Neural cell (in vitro differentiated cells): Measurements from ENCODE around the gene MAMLD1. TPM values are rescaled to one million over a fixed set of nuclear protein-coding genes. Genes with fewer than 3 reads are reported as not detected.

ENCODE experiments used
- H2AFZ ChIP-seq: fragments of 200-600, 300-800 bp; sonication (generic), shearing (Covaris generic); 2 replicates; pipeline ENCODE4 v1.6.0; 2014; ENCODE audit warnings: low read depth, mild to moderate bottlenecking, antibody characterized with exemption, low read length, moderate library complexity
- H3F3A ChIP-seq: fragments of 200-600 bp; shearing (Covaris generic); 2 replicates; pipeline ENCODE4 v1.6.1; 2016; ENCODE audit warnings: mild to moderate bottlenecking, moderate library complexity, mixed read lengths, antibody characterized with exemption, low read length; ENCODE audit not compliant: insufficient read depth, poor library complexity, severe bottlenecking
- H3K27ac ChIP-seq: fragments of 200-600, 300-800 bp; sonication (generic), shearing (Covaris generic); 2 replicates; pipeline ENCODE4 v1.5.1; 2014; ENCODE audit warnings: mild to moderate bottlenecking, low read length, moderate library complexity
- H3K27me3 ChIP-seq: fragments of 300-800, 200-600 bp; sonication (generic), shearing (Covaris generic); 2 replicates; pipeline ENCODE4 v1.6.0; 2014; ENCODE audit warnings: mild to moderate bottlenecking, low read depth, low read length, moderate library complexity; ENCODE audit not compliant: insufficient read depth
- H3K36me3 ChIP-seq: fragments of 300-800, 200-600 bp; sonication (generic), shearing (Covaris generic); 2 replicates; pipeline ENCODE4 v1.5.1; 2014; ENCODE audit warnings: mild to moderate bottlenecking, antibody characterized with exemption, low read length, moderate library complexity; ENCODE audit not compliant: insufficient read depth
- H3K4me2 ChIP-seq: fragments of 300-800, 200-600 bp; sonication (generic), shearing (Covaris generic); 2 replicates; pipeline ENCODE4 v1.6.0; 2014; ENCODE audit warnings: mild to moderate bottlenecking, low read length
- H3K4me3 ChIP-seq: fragments of 300-800, 200-600 bp; sonication (generic), shearing (Covaris generic); 2 replicates; pipeline ENCODE4 v1.5.1; 2014; ENCODE audit warnings: mild to moderate bottlenecking, low read length, moderate library complexity
- H3K79me2 ChIP-seq: fragments of 200-600 bp; shearing (Covaris generic); replicated peaks from 2 replicates; pipeline ENCODE4 v1.6.0; 2014; ENCODE audit warnings: mild to moderate bottlenecking, low read length, moderate library complexity; ENCODE audit not compliant: insufficient read depth
- H3K9ac ChIP-seq: fragments of 300-800, 200-600 bp; sonication (generic), shearing (Covaris generic); 2 replicates; pipeline ENCODE4 v1.6.1; 2016; ENCODE audit warnings: mild to moderate bottlenecking, low read length, mixed read lengths
- H3K9me2 ChIP-seq: fragments of 200-600 bp; shearing (Covaris generic); 2 replicates; pipeline ENCODE4 v1.6.1; 2016; ENCODE audit warnings: mild to moderate bottlenecking, low read length, mixed read lengths; ENCODE audit not compliant: insufficient read depth
- H3K9me3 ChIP-seq: fragments of 200-600, 300-800 bp; sonication (generic), shearing (Covaris generic); 2 replicates; pipeline ENCODE4 v1.6.1; 2016; ENCODE audit warnings: mild to moderate bottlenecking, mixed run types, low read length, moderate library complexity, mixed read lengths
- H4K20me1 ChIP-seq: fragments of 200-600 bp; shearing (Covaris generic); 2 replicates; pipeline ENCODE4 v1.6.1; 2016; ENCODE audit warnings: mild to moderate bottlenecking, mixed run types; ENCODE audit not compliant: insufficient read depth
- CTCF ChIP-seq: fragments of 450-650 bp; IDR thresholded peaks from 2 replicates; pipeline ENCODE4 v1.5.1; 2014; ENCODE audit warnings: antibody characterized with exemption, mild to moderate bottlenecking, moderate library complexity; ENCODE audit not compliant: poor library complexity, severe bottlenecking
- EP300 ChIP-seq: fragments of 450-650 bp; conservative IDR thresholded peaks from 2 replicates; pipeline ENCODE4 v1.6.1; 2014; ENCODE audit warnings: antibody characterized with exemption, mild to moderate bottlenecking, moderate library complexity; ENCODE audit not compliant: poor library complexity, severe bottlenecking
- EZH2 ChIP-seq: fragments of 200-600, 300-800 bp; shearing (Covaris generic), sonication (generic); IDR thresholded peaks from 2 replicates; pipeline ENCODE4 v1.6.1; 2014; ENCODE audit warnings: antibody characterized with exemption, low read length, borderline replicate concordance, mild to moderate bottlenecking; ENCODE audit not compliant: insufficient read depth, poor library complexity, severe bottlenecking
- MXI1 ChIP-seq: fragments of 450-650 bp; conservative IDR thresholded peaks from 2 replicates; pipeline ENCODE4 v1.6.1; 2014; ENCODE audit warnings: antibody characterized with exemption, mild to moderate bottlenecking; ENCODE audit not compliant: poor library complexity, severe bottlenecking
- POLR2AphosphoS5 ChIP-seq: IDR thresholded peaks from 2 replicates; pipeline ENCODE4 v1.6.1; 2012
- RAD21 ChIP-seq: fragments of 450-650 bp; conservative IDR thresholded peaks from 2 replicates; pipeline ENCODE4 v1.6.1; 2014; ENCODE audit warnings: antibody characterized with exemption, mild to moderate bottlenecking, moderate library complexity
- SMC3 ChIP-seq: fragments of 450-650 bp; conservative IDR thresholded peaks from 2 replicates; pipeline ENCODE4 v1.6.1; 2014; ENCODE audit warnings: antibody characterized with exemption, mild to moderate bottlenecking, moderate library complexity; ENCODE audit not compliant: poor library complexity
- TAF1 ChIP-seq: IDR thresholded peaks from 2 replicates; pipeline ENCODE4 v1.6.1; 2012; ENCODE audit warnings: low read depth
- polyA plus RNA-seq: library from polyadenylated mRNA; depleted of rRNA; stranded (reverse); fragments of >200 nt; gene quantifications from 2 replicates; pipeline ENCODE4 v1.2.3, GENCODE V29; 2014
- TF ChIP-seq, protein P1 (sequence below): IDR thresholded peaks from 2 replicates; pipeline ENCODE4 v1.6.1; 2012; ENCODE audit warnings: borderline replicate concordance

The MAMLD1 gene
- polyA plus RNA-seq, 1 donor from 2014 or later = 1.4 TPM

DNA sequence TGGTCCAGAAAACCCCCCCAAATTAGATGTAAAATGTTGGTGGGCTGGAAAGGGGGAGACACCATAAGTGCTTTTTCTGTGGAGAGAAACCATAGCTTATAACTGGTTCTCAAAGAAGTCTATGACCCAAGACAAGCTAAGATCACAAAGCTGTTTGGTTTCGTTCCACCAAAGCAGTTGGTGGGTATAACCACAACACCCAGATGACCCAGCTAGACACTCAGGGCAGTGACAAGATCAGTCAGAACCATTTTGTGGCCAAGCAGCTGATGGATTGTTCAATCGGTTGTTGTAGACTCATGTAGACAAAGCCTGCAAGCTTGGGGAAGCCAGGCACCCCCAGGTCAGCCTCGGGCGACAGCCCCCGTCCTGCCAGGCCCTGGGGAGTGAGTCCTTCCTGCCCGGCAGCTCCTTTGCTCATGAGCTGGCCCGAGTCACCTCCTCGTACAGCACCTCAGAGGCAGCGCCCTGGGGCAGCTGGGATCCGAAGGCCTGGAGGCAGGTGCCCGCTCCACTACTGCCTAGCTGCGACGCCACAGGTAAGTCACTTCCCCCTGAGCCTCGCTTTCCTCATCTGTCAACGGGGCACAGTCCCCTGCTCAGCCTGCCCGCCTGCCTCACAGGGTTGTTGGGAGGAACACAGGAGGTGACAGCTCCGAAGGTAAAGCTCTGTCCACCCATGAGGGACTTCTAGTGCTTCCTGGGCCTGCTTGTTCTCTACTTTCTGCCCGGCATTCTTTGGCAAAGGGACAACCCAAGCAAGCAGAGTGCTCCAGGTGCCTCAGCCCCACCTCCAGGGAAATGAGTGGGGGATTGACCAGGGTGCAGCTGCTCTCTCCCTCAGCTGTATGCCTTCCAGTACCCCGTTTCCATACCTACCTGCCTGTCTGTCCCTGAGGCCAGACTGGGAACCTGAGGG lies 140.1 kb downstream of the MAMLD1 start:
- H3K4me2 ChIP-seq = no peak overlapping the region
- H3K79me2 ChIP-seq = no peaks in the 10 kb centered on the region
- no peak overlapping the region for H2AFZ ChIP-seq
- H4K20me1 ChIP-seq = no peaks in the 10 kb centered on the region
- no peak overlapping the region for H3K9ac ChIP-seq
- no peak for TF ChIP-seq CTCF
- TF ChIP-seq POLR2AphosphoS5 = no peak
- H3K9me3 ChIP-seq = no peaks in the 10 kb centered on the region
- no peaks in the 10 kb centered on the region for H3K36me3 ChIP-seq
- no peaks in the 10 kb centered on the region for H3F3A ChIP-seq
- no peak overlapping the region for H3K27ac ChIP-seq
- H3K27me3 ChIP-seq = no peaks in the 10 kb centered on the region
- H3K4me3 ChIP-seq = no peak overlapping the region
- H3K9me2 ChIP-seq = no peaks in the 10 kb centered on the region

- no peaks in the 10 kb centered on the region for H3F3A ChIP-seq
- H3K27ac ChIP-seq = no peak overlapping the region
- no peak overlapping the region for H2AFZ ChIP-seq
- H3K9ac ChIP-seq = no peak overlapping the region
- no peak for TF ChIP-seq RAD21
- TF ChIP-seq MXI1 = no peak
- no peak for TF ChIP-seq TAF1
- no peak for TF ChIP-seq SMC3
- no peak for TF ChIP-seq EP300
- no peak for TF ChIP-seq EZH2
- H3K36me3 ChIP-seq = no peaks in the 10 kb centered on the region
- H3K79me2 ChIP-seq = no peaks in the 10 kb centered on the region
- no peak overlapping the region for H3K4me3 ChIP-seq
- H3K4me2 ChIP-seq = no peak overlapping the region
- no peaks in the 10 kb centered on the region for H4K20me1 ChIP-seq
- no peaks in the 10 kb centered on the region for H3K9me3 ChIP-seq
- H3K27me3 ChIP-seq = no peaks in the 10 kb centered on the region
- no peaks in the 10 kb centered on the region for H3K9me2 ChIP-seq
Measured at GRCh38 chrX:150503898-150504219, 140.7 kb downstream of the MAMLD1 start.

GRCh38 chrX:150504397-150505182 lies 141.5 kb downstream of the MAMLD1 start:
- H3K9ac ChIP-seq = no peak overlapping the region
- no peaks in the 10 kb centered on the region for H3F3A ChIP-seq
- no peaks in the 10 kb centered on the region for H3K9me3 ChIP-seq
- no peaks in the 10 kb centered on the region for H3K36me3 ChIP-seq
- no peaks in the 10 kb centered on the region for H3K79me2 ChIP-seq
- H2AFZ ChIP-seq = no peak overlapping the region
- H3K4me3 ChIP-seq = no peak overlapping the region
- TF ChIP-seq SMC3 (no peak), EZH2 (no peak), MXI1 (no peak), POLR2AphosphoS5 (no peak), RAD21 (no peak), TAF1 (no peak), EP300 (no peak), CTCF (no peak)
- TF ChIP-seq, protein P1, sequence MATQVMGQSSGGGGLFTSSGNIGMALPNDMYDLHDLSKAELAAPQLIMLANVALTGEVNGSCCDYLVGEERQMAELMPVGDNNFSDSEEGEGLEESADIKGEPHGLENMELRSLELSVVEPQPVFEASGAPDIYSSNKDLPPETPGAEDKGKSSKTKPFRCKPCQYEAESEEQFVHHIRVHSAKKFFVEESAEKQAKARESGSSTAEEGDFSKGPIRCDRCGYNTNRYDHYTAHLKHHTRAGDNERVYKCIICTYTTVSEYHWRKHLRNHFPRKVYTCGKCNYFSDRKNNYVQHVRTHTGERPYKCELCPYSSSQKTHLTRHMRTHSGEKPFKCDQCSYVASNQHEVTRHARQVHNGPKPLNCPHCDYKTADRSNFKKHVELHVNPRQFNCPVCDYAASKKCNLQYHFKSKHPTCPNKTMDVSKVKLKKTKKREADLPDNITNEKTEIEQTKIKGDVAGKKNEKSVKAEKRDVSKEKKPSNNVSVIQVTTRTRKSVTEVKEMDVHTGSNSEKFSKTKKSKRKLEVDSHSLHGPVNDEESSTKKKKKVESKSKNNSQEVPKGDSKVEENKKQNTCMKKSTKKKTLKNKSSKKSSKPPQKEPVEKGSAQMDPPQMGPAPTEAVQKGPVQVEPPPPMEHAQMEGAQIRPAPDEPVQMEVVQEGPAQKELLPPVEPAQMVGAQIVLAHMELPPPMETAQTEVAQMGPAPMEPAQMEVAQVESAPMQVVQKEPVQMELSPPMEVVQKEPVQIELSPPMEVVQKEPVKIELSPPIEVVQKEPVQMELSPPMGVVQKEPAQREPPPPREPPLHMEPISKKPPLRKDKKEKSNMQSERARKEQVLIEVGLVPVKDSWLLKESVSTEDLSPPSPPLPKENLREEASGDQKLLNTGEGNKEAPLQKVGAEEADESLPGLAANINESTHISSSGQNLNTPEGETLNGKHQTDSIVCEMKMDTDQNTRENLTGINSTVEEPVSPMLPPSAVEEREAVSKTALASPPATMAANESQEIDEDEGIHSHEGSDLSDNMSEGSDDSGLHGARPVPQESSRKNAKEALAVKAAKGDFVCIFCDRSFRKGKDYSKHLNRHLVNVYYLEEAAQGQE = no peak
- H4K20me1 ChIP-seq = no peaks in the 10 kb centered on the region
- H3K27me3 ChIP-seq = no peaks in the 10 kb centered on the region
- H3K4me2 ChIP-seq = no peak overlapping the region
- H3K9me2 ChIP-seq = no peaks in the 10 kb centered on the region
- H3K27ac ChIP-seq = no peak overlapping the region
